GM13977 (cell line): Measurements from ENCODE around the gene CSNK2A1.

ENCODE experiments used
- DNase-seq: peaks from one replicate; pipeline ENCODE4 v3.0.0; 2012; ENCODE audit warnings: low spot score
- CTCF ChIP-seq: IDR thresholded peaks from 2 replicates; pipeline ENCODE4 v1.5.1; 2012; ENCODE audit warnings: mild to moderate bottlenecking, control low read depth; ENCODE audit not compliant: insufficient read depth; ENCODE audit errors: extremely low read depth, missing control alignments
- in situ Hi-C: fragments of 300-500 bp; cut with MboI; formaldehyde crosslinking; loops from one replicate; pipeline ENCODE4 v1.12.0; 2022; ENCODE audit warnings: low sequenced_read_pairs, low pct_unique_long_range_greater_than_20kb, mixed read lengths, inconsistent platforms; ENCODE audit not compliant: unreplicated experiment

CSNK2A1 gene

GRCh38 chr20:427849-428657, 115.5 kb downstream of the CSNK2A1 start:
- no peak for TF ChIP-seq CTCF
- DNase-seq: no peak
- in situ Hi-C loops: no loop called here

GRCh38 chr20:427401-427800, 116.2 kb downstream of the CSNK2A1 start:
- no peak for DNase-seq
- TF ChIP-seq CTCF: no peak
- in situ Hi-C loops: no loop called here

GRCh38 chr20:426566-426965, 117.0 kb downstream of the CSNK2A1 start:
- in situ Hi-C loops: no loop called here
- TF ChIP-seq CTCF: no peak
- DNase-seq: no peak
